Heart left ventricle (tissue), 13 donors: ENCODE data around the gene TTC33.

Source experiments
- CTCF ChIP-seq, 12 donors: fragments of 200-600 bp; sonication (generic) in 4 of 12; IDR thresholded peaks; one replicate each; pipeline versions ENCODE4 v1.5.0 to v1.8.0; 2018 to 2022; ENCODE audit warnings: antibody characterized with exemption in 12 of 12, mild to moderate bottlenecking in 5 of 12
- POLR2A ChIP-seq, 2 donors: fragments of 450-650 bp; IDR thresholded peaks; one replicate each; pipeline ENCODE4 v1.6.1; 2017; ENCODE audit warnings: antibody characterized with exemption in 2 of 2, mild to moderate bottlenecking in 2 of 2, moderate library complexity in 2 of 2
- donor health status: ischemic (EF 13 %, LVEDD 7.1; RV severe dilation, severe dysfunction).
- donor health status: DM: no; HTN: yes; CAD: no.
- donor health status: DM: no; HTN: no; CAD: no.
- donor health status: ischemic (EF 25% LVEDD 6.9; RV normal size, moderate dysfunction).
- donor health status: ischemic (EF 25% LVEDD 5.7; RV mildly dilated, moderate dysfunction).
- donor health status: ischemic (EF 35%, LVEDD 5.7; RV mildly dilated, moderate dysfunction).
- donor health status: nonischemic (EF 11% LVEDD 7.7; RV severe dilation, severe dysfunction).
- donor health status: DM: yes; HTN: yes; CAD: no.
- donor health status: PGD.
- donor health status: ischemic (EF 29% LVEDD 5.4; RV normal size, mild dysfunction).
- donor health status: nonischemic (EF 23%, LVEDD 6.1; RV moderate dilation, normal function).

GRCh38 chr5:40678026-40678425, 77.7 kb downstream of the TTC33 start:
- TF ChIP-seq CTCF (IDR thresholded peaks at IDR 0.05): no peak
- no peak for TF ChIP-seq POLR2A (IDR thresholded peaks at IDR 0.05)
